H1 (cell line): Measurements from ENCODE around the gene MMP28. TPM values are rescaled to one million over a fixed set of nuclear protein-coding genes. Genes with fewer than 3 reads are reported as not detected.

ENCODE experiments used
- RFX5 ChIP-seq: IDR thresholded peaks from 2 replicates; pipeline ENCODE4 v1.6.1; 2011; ENCODE audit warnings: low read depth, low read length, improper control_type of control experiment, borderline replicate concordance
- polyA plus RNA-seq, 7 experiments: library from polyadenylated mRNA; depleted of rRNA in 3 of 7; stranded (reverse) in 5 of 7; unstranded in 2 of 7; fragments of >200 nt in 5 of 7; fragments of 200-250 nt in 2 of 7; gene quantifications; 1 replicate in 5 of 7; 2 replicates in 1 of 7; 4 replicates in 1 of 7; pipeline versions ENCODE4 v1.2.1 to v1.2.3, GENCODE V29; 2011 to 2013; ENCODE audit warnings: missing spikeins in 2 of 7, mixed read lengths in 2 of 7
- total RNA-seq: library from RNA; stranded (reverse); fragmentation: NEBNext Ultra II Directional; extraction: Animal tissue kit (Norgen Biotek cat#: 25700); gene quantifications from 2 replicates; pipeline ENCODE4 v1.2.1, GENCODE V29; 2021

Gene MMP28
- total and polyA plus RNA-seq, 2 of the 8 experiments (the other 6 are each of a cell fraction or from before 2014, with no cell fraction given): not detected

DNA sequence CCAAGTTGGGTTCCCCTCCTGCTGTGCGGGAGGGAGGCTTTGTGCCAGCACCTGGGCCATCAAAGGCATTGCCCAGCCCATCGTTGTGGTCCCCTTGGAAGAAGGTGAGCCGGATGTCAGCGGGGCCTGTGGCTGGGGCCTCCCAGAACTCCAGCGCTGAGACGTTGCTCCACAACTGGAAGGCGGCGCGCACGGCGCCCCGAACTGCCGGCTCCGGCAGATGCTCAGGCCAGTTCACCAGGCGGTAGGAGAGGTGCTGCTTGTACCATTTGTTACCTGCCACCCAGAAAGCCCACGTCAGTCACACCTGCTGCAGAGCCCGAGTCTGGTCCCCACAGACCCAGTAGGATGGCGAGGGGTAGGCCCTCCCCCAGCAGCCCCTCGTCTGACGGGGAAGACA, 22.3 kb downstream of the MMP28 start (continued):
- TF ChIP-seq RFX5: no peak
- TF ChIP-seq, all 59 proteins: peak for 0
